Measurements from ENCODE around the gene RCVRN.

DNA sequence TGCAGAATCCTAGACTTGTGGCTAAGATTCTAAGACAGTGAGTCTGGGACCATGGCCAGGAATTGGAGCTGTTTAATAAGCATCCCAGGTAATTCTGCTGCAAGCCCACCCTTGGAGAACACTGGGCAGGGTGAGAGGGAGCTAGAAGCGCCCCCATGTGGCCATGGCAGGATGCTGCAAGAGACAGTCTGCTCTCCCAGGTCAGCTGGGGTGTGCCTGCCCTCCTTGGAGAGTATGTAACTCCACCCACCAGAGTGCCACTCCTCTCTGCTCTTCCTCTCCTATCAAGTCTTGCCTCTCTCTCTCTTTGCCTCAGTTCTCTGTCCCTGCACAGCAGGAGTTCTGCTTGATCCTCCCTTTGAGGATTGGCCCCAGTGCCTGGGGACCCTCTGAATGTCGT, 14.9 kb downstream of the RCVRN start:
- TF ChIP-seq NFRKB (IDR thresholded peaks at IDR 0.05) = no peak
- TF ChIP-seq FOXK2 (IDR thresholded peaks at IDR 0.05) = no peak
- TF ChIP-seq SP1 (IDR thresholded peaks at IDR 0.05) = no peak
